Endothelial cell of umbilical vein (primary cell): Measurements from ENCODE around the gene IL1R1. TPM values are rescaled to one million over a fixed set of nuclear protein-coding genes. Genes with fewer than 3 reads are reported as not detected.

ENCODE experiments used
- BruUV-seq: library from RNA; stranded (reverse); fragments of 400-500 nt; replicated peaks from 2 replicates; lab custom pipeline; 2021; lab: Mats Ljungman, UMichigan
- CTCF ChIA-PET: fragments of 300-600, 350-600 bp; sonication (Branson Sonifier 250); formaldehyde crosslinking; loops from one replicate; lab custom pipeline; 2021; ENCODE audit warnings: antibody characterized with exemption, inconsistent platforms; lab: Charles Lee
- POLR2A ChIA-PET: fragments of 300-600, 350-600 bp; sonication (Branson Sonifier 250); formaldehyde crosslinking; loops from one replicate; lab custom pipeline; 2021; ENCODE audit warnings: antibody characterized with exemption, inconsistent platforms; lab: Charles Lee
- DNase-seq: peaks from one replicate; pipeline ENCODE4 v3.0.0-alpha.2; 2011; ENCODE audit warnings: low read depth, low spot score
- FAIRE-seq: peaks from 2 replicates; lab custom pipeline; 2011; peaks lifted over from hg19 to GRCh38; lab: Jason Lieb, UNC
- H2AFZ ChIP-seq: 2 replicates; pipeline ENCODE4 v1.6.0; 2012; ENCODE audit warnings: low read depth, low read length, control low read depth, inconsistent platforms
- H3K27ac ChIP-seq: 2 replicates; pipeline ENCODE4 v1.5.1; 2011; ENCODE audit warnings: low read depth, mild to moderate bottlenecking, control low read depth, low read length, moderate library complexity; ENCODE audit not compliant: insufficient read depth
- H3K27me3 ChIP-seq, 2 experiments: 2 replicates each; pipeline versions ENCODE4 v1.6.0 to v1.6.1; 2011; ENCODE audit warnings: low read length in 2 of 2, mixed read lengths in 1 of 2; ENCODE audit not compliant: control insufficient read depth in 2 of 2, insufficient read depth in 2 of 2
- H3K36me3 ChIP-seq, 2 experiments: 2 replicates in 1 of 2; 3 replicates in 1 of 2; pipeline ENCODE4 v1.5.1; 2011; ENCODE audit warnings: low read length in 2 of 2, mild to moderate bottlenecking in 1 of 2, moderate library complexity in 1 of 2; ENCODE audit not compliant: control insufficient read depth in 2 of 2, insufficient read depth in 2 of 2; ENCODE audit errors: extremely low read depth in 1 of 2
- H3K4me1 ChIP-seq: 3 replicates; pipeline ENCODE4 v1.5.1; 2011; ENCODE audit warnings: mild to moderate bottlenecking, low read length; ENCODE audit not compliant: control insufficient read depth, insufficient read depth; ENCODE audit errors: extremely low read depth
- H3K4me2 ChIP-seq: 2 replicates; pipeline ENCODE4 v1.6.1; 2011; ENCODE audit warnings: low read length, control low read depth, mixed read lengths; ENCODE audit not compliant: insufficient read depth
- H3K4me3 ChIP-seq, 3 experiments: fragments of 200-600 bp in 1 of 3; sonication (generic), shearing (Covaris generic) in 1 of 3; replicated peaks in 1 of 3; 2 replicates each; pipeline ENCODE4 v1.5.1; 2011 to 2016; ENCODE audit warnings: control low read depth in 3 of 3, low read length in 3 of 3, mild to moderate bottlenecking in 2 of 3, inconsistent platforms in 1 of 3, low read depth in 1 of 3, moderate library complexity in 1 of 3; ENCODE audit not compliant: insufficient read depth in 1 of 3
- H3K79me2 ChIP-seq: 2 replicates; pipeline ENCODE4 v1.6.0; 2012; ENCODE audit warnings: low read length, inconsistent platforms; ENCODE audit not compliant: control insufficient read depth, insufficient read depth
- H3K9ac ChIP-seq: replicated peaks from 2 replicates; pipeline ENCODE3; 2011; ENCODE audit warnings: low read length, control low read depth; ENCODE audit not compliant: insufficient read depth; ENCODE audit errors: extremely low read depth
- H3K9me1 ChIP-seq: replicated peaks from 3 replicates; pipeline ENCODE4 v1.6.0; 2011; ENCODE audit warnings: mild to moderate bottlenecking, low read length; ENCODE audit not compliant: control insufficient read depth, insufficient read depth; ENCODE audit errors: extremely low read depth
- H3K9me3 ChIP-seq: replicated peaks from 2 replicates; pipeline ENCODE4 v1.5.1; 2012; ENCODE audit warnings: low read length, inconsistent platforms; ENCODE audit not compliant: control insufficient read depth, insufficient read depth
- H4K20me1 ChIP-seq: replicated peaks from 2 replicates; pipeline ENCODE3; 2011; ENCODE audit warnings: mild to moderate bottlenecking, low read length; ENCODE audit not compliant: control insufficient read depth, insufficient read depth; ENCODE audit errors: extremely low read depth
- EZH2 ChIP-seq: IDR thresholded peaks from 2 replicates; pipeline ENCODE4 v1.6.1; 2012; ENCODE audit warnings: borderline replicate concordance, low read depth, mild to moderate bottlenecking, moderate library complexity, low read length, inconsistent platforms; ENCODE audit not compliant: severe bottlenecking
- FOS ChIP-seq: IDR thresholded peaks from 2 replicates; pipeline ENCODE4 v1.6.1; 2011; ENCODE audit warnings: mild to moderate bottlenecking, low read length, moderate library complexity, borderline replicate concordance; ENCODE audit not compliant: insufficient read depth
- GATA2 ChIP-seq: IDR thresholded peaks from 2 replicates; pipeline ENCODE4 v1.7.0; 2011; ENCODE audit warnings: low read depth, mild to moderate bottlenecking, moderate library complexity, mixed read lengths, low read length; ENCODE audit not compliant: insufficient read length, insufficient read depth
- JUN ChIP-seq: IDR thresholded peaks from 2 replicates; pipeline ENCODE4 v1.6.1; 2011; ENCODE audit warnings: borderline replicate concordance, low read depth; ENCODE audit not compliant: insufficient read length, insufficient read depth
- MYC ChIP-seq: IDR thresholded peaks from one replicate; pipeline ENCODE4 v1.6.1; 2011; ENCODE audit warnings: mild to moderate bottlenecking, low read depth, low read length
- POLR2A ChIP-seq: IDR thresholded peaks from 2 replicates; pipeline ENCODE4 v1.6.1; 2012; ENCODE audit warnings: low read depth, mild to moderate bottlenecking, control low read depth, low read length
- POLR2AphosphoS5 ChIP-seq: IDR thresholded peaks from 2 replicates; pipeline ENCODE4 v1.6.1; 2012; ENCODE audit warnings: low read depth, mild to moderate bottlenecking, control low read depth, low read length, moderate library complexity; ENCODE audit not compliant: insufficient read depth
- dilution Hi-C: fragments of 300-500 bp; cut with MboI; formaldehyde crosslinking; loops from one replicate; pipeline ENCODE4 v1.15.0; 2019; ENCODE audit warnings: low sequenced_read_pairs; ENCODE audit not compliant: extremely low pct_ligation_motif_present
- intact Hi-C: fragments of 100-400 bp; cut with micrococcal nuclease; formaldehyde crosslinking; loops from one replicate; pipeline ENCODE4 v1.10.0; 2022
- polyA plus RNA-seq, 4 experiments: library from polyadenylated mRNA; depleted of rRNA in 3 of 4; stranded (reverse) in 3 of 4; unstranded in 1 of 4; fragments of >200 nt; gene quantifications; 2 replicates each; pipeline versions ENCODE4 v1.2.1 to v1.2.3, GENCODE V29; 2011 to 2012; ENCODE audit warnings: missing spikeins in 1 of 4
- total RNA-seq: library from RNA; stranded (reverse); gene quantifications from 2 replicates; pipeline ENCODE4 v1.2.3, GENCODE V29; 2021
- TF ChIP-seq, protein P1 (sequence below): IDR thresholded peaks from 2 replicates; pipeline ENCODE4 v1.6.1; 2011; ENCODE audit not compliant: insufficient read depth, insufficient read length
- TF ChIP-seq, protein P2 (sequence below), 2 donors: IDR thresholded peaks; 1 replicate in 1 of 2; 2 replicates in 1 of 2; pipeline ENCODE4 v1.5.1; 2011; ENCODE audit warnings: low read length in 2 of 2, mild to moderate bottlenecking in 2 of 2, moderate library complexity in 2 of 2, control low read depth in 1 of 2, inconsistent platforms in 1 of 2, low read depth in 1 of 2; ENCODE audit not compliant: insufficient read depth in 1 of 2; ENCODE audit errors: extremely low read depth in 1 of 2

The IL1R1 gene
- total and polyA plus RNA-seq, 2 donors (not counting 3 experiments of a cell fraction or from before 2014, with no cell fraction given), result 5.4 to 5.5 TPM

DNA sequence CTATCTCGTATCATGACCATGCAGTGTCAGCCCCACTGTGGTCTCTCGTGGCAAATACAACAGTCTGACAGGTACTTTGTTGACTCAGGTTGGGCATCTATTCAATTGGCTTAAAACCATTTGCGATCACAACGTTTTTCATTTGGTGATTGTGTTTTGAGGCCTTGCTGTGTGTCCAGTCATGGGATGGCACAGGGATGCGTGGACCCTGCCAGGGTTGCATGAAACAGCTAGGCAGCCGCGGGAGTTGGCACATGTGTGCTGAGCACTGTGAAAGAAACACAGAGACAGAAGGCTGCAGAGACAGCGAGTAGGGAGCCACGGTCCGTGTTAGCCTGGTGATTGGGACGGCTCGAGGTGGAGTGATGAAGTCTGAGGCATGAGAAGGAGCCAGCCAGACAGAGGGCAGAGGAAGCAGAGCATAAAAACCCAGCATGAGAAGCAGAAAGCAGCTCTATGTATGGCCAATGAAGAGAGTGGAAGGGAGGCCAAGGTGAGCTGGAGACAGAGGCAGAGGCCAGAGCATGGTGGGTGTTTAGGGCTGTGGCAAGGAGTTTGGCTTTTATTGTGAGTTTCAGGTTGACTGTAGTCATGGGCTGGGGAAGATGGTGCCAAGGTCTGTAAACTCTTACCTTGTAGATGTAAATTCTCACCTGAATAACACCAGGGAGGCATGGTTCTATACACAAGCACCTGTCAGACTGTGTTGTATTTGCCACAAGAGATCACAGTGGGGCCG is 31.8 kb upstream of the IL1R1 start:
- Histone ChIP-seq H3K4me2 (no peak overlapping the region), H3K4me1 (peaks cover 4% of the 10 kb centered on the region), H3K36me3 (no peaks in the 10 kb centered on the region), H3K79me2 (no peaks in the 10 kb centered on the region), H3K9ac (no peak overlapping the region), H4K20me1 (no peaks in the 10 kb centered on the region), H3K4me3 (no peak overlapping the region), H2AFZ (no peak overlapping the region), H3K9me1 (no peaks in the 10 kb centered on the region), H3K27ac (no peak overlapping the region), H3K27me3 (no peaks in the 10 kb centered on the region), H3K9me3 (no peaks in the 10 kb centered on the region)
- ChIA-PET POLR2A (no interaction called here), CTCF (interaction anchor here (1.1 kb wide), 1 partner anchor 130 kb away, joined by 3 read pairs; no protein-coding TSS in a partner anchor)
- intact Hi-C loops (no loop called here), dilution Hi-C loops (no loop called here)
- FAIRE-seq (no peak), DNase-seq (no peak)
- BruUV-seq, result no TSS peak
- TF ChIP-seq POLR2AphosphoS5 (no peak), FOS (no peak), MYC (no peak), POLR2A (no peak), EZH2 (no peak), JUN (no peak), GATA2 (no peak)
- TF ChIP-seq, protein P1, sequence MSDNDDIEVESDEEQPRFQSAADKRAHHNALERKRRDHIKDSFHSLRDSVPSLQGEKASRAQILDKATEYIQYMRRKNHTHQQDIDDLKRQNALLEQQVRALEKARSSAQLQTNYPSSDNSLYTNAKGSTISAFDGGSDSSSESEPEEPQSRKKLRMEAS, result no peak
- TF ChIP-seq, protein P2, sequence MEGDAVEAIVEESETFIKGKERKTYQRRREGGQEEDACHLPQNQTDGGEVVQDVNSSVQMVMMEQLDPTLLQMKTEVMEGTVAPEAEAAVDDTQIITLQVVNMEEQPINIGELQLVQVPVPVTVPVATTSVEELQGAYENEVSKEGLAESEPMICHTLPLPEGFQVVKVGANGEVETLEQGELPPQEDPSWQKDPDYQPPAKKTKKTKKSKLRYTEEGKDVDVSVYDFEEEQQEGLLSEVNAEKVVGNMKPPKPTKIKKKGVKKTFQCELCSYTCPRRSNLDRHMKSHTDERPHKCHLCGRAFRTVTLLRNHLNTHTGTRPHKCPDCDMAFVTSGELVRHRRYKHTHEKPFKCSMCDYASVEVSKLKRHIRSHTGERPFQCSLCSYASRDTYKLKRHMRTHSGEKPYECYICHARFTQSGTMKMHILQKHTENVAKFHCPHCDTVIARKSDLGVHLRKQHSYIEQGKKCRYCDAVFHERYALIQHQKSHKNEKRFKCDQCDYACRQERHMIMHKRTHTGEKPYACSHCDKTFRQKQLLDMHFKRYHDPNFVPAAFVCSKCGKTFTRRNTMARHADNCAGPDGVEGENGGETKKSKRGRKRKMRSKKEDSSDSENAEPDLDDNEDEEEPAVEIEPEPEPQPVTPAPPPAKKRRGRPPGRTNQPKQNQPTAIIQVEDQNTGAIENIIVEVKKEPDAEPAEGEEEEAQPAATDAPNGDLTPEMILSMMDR (IDR thresholded peaks at IDR 0.05; ENCODE audit: extremely low read depth in 1 of 2, insufficient read depth in 1 of 2, low read depth in 1 of 2, low read length in 2 of 2), result no peak
